HG02938 (cell line): ENCODE measurements around the gene ACP1.
"Not testable (repeated sequence)": the region's sequence is repeated elsewhere in the genome, so short reads cannot be mapped to it uniquely, and the experiment has no call there.

Source experiments
- ATAC-seq: cut with Tn5 transposase; IDR thresholded peaks from one replicate; pipeline ENCODE4 v1.9.1; 2021; ENCODE audit warnings: mild to moderate bottlenecking, moderate library complexity; ENCODE audit not compliant: unreplicated experiment

ACP1 gene

DNA sequence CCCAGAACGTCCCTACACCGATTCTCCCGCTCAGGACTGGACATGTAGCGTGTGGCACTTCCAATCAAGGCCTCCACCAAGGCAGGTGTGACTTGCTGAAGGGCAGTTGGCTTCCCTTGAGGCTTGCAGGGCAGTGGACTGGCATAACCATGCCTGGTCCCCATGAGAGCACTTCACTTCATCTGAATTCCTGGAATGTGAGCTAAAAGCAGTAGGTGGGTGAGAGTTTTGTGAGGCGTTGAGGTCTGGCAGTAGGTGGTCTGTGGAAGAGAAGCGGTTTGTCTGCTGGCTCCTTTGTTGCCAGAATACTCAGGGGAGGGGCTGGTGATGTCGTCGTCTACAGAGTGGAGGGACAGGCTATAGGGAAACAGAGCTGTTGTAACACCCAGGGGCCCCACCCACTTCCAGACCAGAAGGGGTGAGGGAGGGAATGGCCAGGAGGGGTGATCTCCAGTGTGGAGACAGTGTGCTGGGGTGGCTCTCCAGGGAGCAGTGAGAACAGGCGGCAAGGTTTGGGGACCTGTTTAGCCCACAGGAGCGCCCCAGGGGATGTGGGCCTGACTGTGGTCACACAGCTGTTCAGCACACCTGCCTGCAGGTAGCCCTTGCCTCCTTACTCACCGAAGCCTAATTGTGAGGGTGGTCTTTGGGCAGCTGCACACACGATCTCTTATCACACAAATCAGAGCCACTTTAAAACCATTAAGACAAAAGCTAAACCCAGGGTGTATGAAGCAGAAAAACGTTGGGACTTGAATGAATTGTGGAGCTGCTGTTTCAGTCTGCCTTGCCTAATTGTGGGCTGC lies 44.6 kb downstream of the ACP1 start:
- ATAC-seq: no peak

DNA sequence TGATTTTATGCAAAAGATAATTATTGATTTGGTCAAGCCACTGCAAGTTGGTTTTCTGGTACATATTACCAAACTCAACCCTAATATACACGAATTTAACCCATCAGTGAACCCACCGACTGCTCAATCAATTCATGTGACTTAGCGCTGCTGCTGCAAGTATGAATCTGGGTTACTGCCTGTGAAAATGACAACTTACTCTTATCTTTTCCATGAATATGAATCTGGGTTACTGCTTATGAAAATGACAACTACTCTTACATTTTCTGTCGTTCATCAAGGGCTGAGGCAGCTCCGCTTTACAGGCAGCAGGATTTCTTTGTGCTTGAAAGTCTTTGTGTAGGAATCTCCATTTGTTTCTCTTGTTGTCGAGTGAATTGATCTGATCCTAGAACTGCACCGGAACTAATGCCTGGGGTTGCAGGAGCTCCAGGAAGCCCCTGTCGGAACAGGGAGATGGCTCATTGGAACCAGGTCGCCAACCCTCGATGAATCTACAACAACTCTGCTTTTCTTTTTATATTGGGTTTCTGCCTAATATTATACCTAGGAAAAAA lies 45.3 kb downstream of the ACP1 start:
- ATAC-seq: no peak

DNA sequence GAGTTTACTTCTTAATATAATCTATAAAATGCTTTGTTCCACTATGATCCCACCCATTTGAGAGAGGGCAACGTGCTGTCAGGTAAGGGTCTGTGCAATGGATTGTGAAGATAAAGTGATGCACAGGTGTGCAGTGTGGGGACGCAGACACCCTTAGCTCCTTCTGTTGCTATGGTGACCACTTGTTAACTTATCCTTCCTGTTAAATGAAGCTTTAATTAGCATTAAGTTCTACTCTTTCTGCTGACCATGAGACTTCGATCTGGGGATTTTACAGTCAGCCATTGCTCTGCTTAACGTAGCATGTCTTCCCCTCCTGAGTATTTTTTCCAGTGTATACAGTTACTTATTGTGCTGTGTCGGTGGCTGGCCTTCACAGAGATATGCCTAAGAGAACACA lies 46.2 kb downstream of the ACP1 start:
- ATAC-seq: no peak

- ATAC-seq: no peak
Observed at GRCh38 chr2:313991-314390, 49.2 kb downstream of the ACP1 start.

GRCh38 chr2:314561-315336 lies 50.0 kb downstream of the ACP1 start:
- no peak for ATAC-seq

DNA sequence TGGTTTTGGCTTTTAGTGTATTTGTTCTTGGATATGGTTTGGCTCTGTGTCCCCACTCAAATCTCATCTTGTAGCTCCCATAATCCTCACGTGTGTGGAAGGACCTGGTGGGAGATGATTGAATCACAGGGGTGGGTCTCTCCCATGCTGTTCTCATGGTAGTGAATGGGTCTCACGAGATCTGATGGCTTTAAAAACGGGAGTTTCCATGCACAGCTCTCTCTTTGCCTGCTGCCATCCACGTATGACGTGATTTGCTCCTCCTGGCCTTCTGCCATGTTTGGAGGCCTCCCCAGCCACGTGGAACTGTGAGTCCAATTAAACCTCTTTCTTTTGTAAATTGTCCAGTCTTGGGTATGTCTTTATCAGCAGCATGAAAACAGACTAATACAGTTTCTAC lies 51.2 kb downstream of the ACP1 start:
- ATAC-seq: not testable (repeated sequence)

DNA sequence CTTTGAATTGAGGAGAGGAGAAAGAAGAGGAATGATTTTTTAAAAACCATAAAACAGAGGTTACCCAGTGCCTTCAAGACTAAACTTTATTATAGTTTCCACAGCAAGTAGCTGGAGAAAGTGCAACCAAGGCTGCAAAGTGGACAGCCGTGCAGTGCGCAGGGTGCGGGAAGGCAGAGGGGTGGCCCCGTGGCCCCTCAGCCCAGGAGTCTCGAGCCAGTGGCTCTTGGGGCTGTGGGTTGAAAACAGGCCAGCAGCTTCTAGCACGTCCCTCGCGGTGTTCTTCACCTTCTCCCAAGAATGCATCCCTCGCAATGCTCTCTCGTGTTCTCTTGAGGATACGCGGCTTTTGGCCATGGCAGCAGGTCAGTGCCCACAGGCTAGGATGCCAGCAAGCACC lies 51.6 kb downstream of the ACP1 start:
- no peak for ATAC-seq

DNA sequence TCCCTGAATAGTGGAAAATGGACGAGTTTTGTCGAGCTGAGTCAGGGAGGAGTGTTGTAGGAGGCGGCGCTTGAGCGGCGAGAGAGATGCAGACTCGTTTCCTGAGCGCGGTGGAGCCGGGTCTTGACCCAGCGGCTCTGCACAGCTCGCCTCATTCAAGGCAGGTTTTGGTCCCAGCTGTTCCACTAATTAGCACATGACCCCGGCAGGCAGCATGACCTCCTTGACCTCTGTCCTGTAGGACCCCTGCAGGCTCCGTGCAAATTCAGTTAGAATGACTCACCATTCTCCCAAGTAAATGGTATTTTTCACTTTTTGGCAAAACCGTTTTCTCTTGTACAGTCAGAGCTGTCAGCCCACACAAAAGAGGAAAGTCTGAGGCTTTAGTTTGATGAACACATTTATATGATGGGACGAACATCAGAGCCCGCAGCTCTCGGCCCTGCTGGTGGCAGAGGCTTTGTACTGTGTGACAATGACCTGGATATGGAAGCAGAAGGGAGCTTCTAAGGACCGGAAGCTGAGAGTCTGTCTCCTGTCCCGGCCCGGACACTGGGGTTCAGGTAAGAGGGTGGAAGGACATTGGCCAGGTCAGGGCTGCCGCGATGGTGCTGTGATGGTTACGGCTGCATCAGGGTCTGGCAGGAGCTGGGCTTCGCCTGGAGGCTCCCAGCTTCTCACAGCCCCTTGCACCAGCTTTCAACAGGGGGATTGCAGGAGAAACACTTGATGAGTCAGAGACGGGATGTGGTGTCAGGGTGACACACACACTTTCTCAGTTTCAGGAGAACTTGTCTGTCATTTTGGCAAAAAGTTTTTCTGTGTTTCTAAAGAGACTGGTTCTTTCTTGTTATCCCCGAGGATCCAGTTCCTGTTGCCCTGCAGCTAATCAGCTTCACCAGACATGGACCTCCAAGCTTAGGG lies 53.0 kb downstream of the ACP1 start:
- peak; percentile 80 for ATAC-seq

GRCh38 chr2:319059-319600 lies 54.4 kb downstream of the ACP1 start:
- ATAC-seq: no peak

DNA sequence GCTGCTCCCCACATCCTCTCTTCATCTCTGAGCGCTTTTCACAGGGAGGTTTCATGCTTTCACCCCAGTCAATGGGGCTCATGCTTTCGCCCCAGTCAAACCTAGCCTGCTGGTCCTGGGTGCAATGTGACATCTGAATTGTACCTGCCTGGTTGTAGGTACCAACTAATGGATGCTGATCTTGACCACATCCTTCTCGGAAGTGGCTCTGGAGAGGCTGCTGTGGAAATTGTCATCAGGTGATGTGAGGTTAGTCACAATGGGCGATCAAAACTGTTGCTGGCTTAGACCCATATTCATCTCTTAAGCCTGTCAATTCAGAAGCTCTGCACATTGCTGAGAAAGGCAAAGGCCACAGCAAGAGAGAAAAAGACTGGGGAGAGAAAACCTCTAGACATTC lies 55.8 kb downstream of the ACP1 start:
- ATAC-seq: no peak

DNA sequence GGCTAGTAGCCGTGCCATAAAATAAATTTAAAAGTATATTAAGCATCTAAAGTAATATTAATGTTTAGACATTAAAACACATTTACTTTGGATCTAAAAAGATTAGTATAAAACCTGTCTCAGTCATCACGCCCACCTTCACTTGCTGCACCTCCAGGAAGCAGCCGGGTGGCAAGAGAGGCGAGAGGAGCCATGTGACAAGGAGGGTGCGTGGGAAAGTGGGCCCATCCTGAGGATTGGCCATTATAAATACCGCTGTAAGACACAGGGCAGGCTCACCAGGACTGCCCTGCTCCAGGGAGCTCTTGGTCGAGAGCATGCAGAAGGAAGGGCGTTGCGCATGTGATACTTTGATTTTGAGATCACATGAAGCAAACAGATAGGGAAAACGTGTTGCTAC lies 57.6 kb downstream of the ACP1 start:
- ATAC-seq: no peak

- ATAC-seq: no peak
Observed at GRCh38 chr2:323035-323434, 58.3 kb downstream of the ACP1 start.
